SH-SY5Y (cell line): ENCODE results near the gene ZNHIT1.

Experiments
- GATA2 ChIP-seq: IDR thresholded peaks from 2 replicates; pipeline ENCODE4 v1.6.1; 2011; ENCODE audit warnings: mild to moderate bottlenecking, low read depth, low read length
- GATA3 ChIP-seq: IDR thresholded peaks from 2 replicates; pipeline ENCODE4 v1.6.1; 2011; ENCODE audit warnings: low read depth, mild to moderate bottlenecking, low read length, moderate library complexity

DNA sequence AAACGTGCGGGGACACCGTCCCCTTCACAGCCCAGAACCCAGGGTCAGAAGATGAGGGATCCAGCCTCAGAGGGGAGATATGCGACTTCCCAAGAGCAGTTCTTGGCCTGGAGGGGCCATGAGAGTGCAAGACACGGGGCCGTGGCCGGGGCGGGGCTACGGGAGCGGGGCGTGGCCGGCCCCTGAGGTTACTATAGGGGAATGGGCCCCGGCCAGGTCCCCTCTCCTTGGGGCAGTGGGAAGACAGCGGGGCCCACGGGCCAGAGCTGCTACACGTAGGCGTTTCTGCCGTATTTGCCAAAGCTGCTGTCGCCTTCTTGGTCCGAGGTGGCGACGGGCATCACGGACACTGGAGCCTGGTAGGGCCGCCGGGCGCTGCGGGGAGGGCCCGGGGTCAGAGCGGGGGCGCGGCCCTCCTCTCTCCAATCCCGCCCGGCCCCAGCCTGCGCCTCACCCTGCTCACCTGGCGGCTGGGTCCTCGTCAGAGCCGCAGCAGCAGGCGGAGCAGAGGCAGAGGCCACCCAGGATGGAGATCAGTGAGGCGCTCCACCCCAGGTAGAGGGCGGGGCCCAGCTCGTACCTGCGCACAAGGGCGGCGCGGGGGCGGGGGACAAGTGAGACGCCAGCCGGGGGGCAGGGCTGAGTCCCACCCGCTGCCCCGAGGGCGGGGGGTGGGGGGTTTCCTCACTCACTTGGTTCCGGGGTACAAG, 14.3 kb downstream of the ZNHIT1 start:
- TF ChIP-seq GATA3 (no peak), GATA2 (no peak)
